GM12878 (cell line): Measurements from ENCODE around the gene OR2G3. TPM values are rescaled to one million over a fixed set of nuclear protein-coding genes. Genes with fewer than 3 reads are reported as not detected.

Experiments
- ATAC-seq: fragments of 200-7000 bp; cut with Tn5 transposase; 3 replicates; pipeline ENCODE4 v1.9.1; 2020; ENCODE audit warnings: mild to moderate bottlenecking, moderate library complexity
- BruUV-seq: library from RNA; stranded (reverse); fragments of 400-500 nt; replicated peaks from 2 replicates; lab custom pipeline; 2021; lab: Mats Ljungman, UMichigan
- CTCF ChIA-PET: fragments of 300-600 bp; sonication (Branson Sonifier 250); formaldehyde crosslinking; extraction: SDS; loops from one replicate; lab custom pipeline; 2021; ENCODE audit warnings: inconsistent platforms; lab: Yijun Ruan, JAX
- POLR2A ChIA-PET: fragments of 350-600 bp; formaldehyde crosslinking; extraction: SDS; loops from one replicate; lab custom pipeline; 2021; ENCODE audit warnings: inconsistent platforms; lab: Charles Lee
- RAD21 ChIA-PET: fragments of 300-600 bp; sonication (Branson Sonifier 250); formaldehyde crosslinking; loops from one replicate; lab custom pipeline; 2023; ENCODE audit warnings: antibody characterized with exemption; ENCODE audit not compliant: unreplicated experiment; lab: Charles Lee
- SMC1A ChIA-PET: fragments of 300-600 bp; sonication (Branson Sonifier 250); formaldehyde crosslinking; loops from one replicate; lab custom pipeline; 2023; ENCODE audit not compliant: unreplicated experiment, uncharacterized antibody; lab: Charles Lee
- DNase-seq: peaks from one replicate; pipeline ENCODE4 v3.0.0-alpha.2; 2011; ENCODE audit warnings: low read depth, low spot score
- FAIRE-seq: peaks from 3 replicates; lab custom pipeline; 2011; peaks lifted over from hg19 to GRCh38; lab: Jason Lieb, UNC
- H2AFZ ChIP-seq: 2 replicates; pipeline ENCODE4 v1.6.0; 2011; ENCODE audit warnings: low read depth, low read length, control low read depth; ENCODE audit not compliant: control insufficient read depth
- H3K27ac ChIP-seq: 2 replicates; pipeline ENCODE4 v1.5.1; 2011; ENCODE audit warnings: control low read depth; ENCODE audit not compliant: control insufficient read depth, insufficient read depth
- H3K27me3 ChIP-seq, 2 experiments: replicated peaks in 1 of 2; 2 replicates each; pipeline versions ENCODE4 v1.6.0 to v1.6.1; 2011; ENCODE audit warnings: low read length in 1 of 2; ENCODE audit not compliant: control insufficient read depth in 2 of 2, insufficient read depth in 2 of 2
- H3K36me3 ChIP-seq, 2 experiments: 2 replicates each; pipeline ENCODE4 v1.5.1; 2011; ENCODE audit warnings: low read length in 1 of 2; ENCODE audit not compliant: control insufficient read depth in 2 of 2, insufficient read depth in 2 of 2
- H3K4me1 ChIP-seq: 2 replicates; pipeline ENCODE4 v1.6.1; 2011; ENCODE audit warnings: mild to moderate bottlenecking, low read length, moderate library complexity, mixed read lengths; ENCODE audit not compliant: control insufficient read depth, insufficient read depth
- H3K4me2 ChIP-seq: 2 replicates; pipeline ENCODE4 v1.6.0; 2011; ENCODE audit warnings: control low read depth; ENCODE audit not compliant: control insufficient read depth, insufficient read depth
- H3K4me3 ChIP-seq: fragments of 200-600 bp; sonication (generic); 2 replicates; pipeline ENCODE4 v1.5.1; 2016
- H3K79me2 ChIP-seq: 2 replicates; pipeline ENCODE4 v1.6.0; 2011; ENCODE audit warnings: low read length; ENCODE audit not compliant: control insufficient read depth, insufficient read depth
- H3K9ac ChIP-seq: 2 replicates; pipeline ENCODE4 v1.8.0; 2011; ENCODE audit warnings: low read length, control low read depth, mixed read lengths; ENCODE audit not compliant: control insufficient read depth, insufficient read depth
- H3K9me3 ChIP-seq: replicated peaks from 3 replicates; pipeline ENCODE4 v1.5.1; 2011; ENCODE audit warnings: mild to moderate bottlenecking, low read length; ENCODE audit not compliant: control insufficient read depth, insufficient read depth
- H4K20me1 ChIP-seq: 2 replicates; pipeline ENCODE4 v1.6.0; 2011; ENCODE audit not compliant: control insufficient read depth, insufficient read depth
- ATF7 ChIP-seq: fragments of 450-650 bp; IDR thresholded peaks from 2 replicates; pipeline ENCODE4 v1.6.1; 2016; ENCODE audit warnings: low read depth, mild to moderate bottlenecking
- CBFB ChIP-seq: IDR thresholded peaks from 2 replicates; pipeline ENCODE4 v1.6.1; 2016; ENCODE audit warnings: antibody characterized with exemption, low read depth
- EED ChIP-seq: sonication (generic); IDR thresholded peaks from 2 replicates; pipeline ENCODE4 v1.6.1; 2016; ENCODE audit warnings: antibody characterized with exemption, low read depth
- ETV6 ChIP-seq, 2 experiments: fragments of 450-650 bp in 1 of 2; IDR thresholded peaks in 1 of 2; conservative IDR thresholded peaks in 1 of 2; 2 replicates each; pipeline ENCODE4 v1.6.1; 2014; ENCODE audit warnings: antibody characterized with exemption in 1 of 2, borderline replicate concordance in 1 of 2, low read depth in 1 of 2, mild to moderate bottlenecking in 1 of 2, moderate library complexity in 1 of 2
- MEF2B ChIP-seq: fragments of 450-650 bp; IDR thresholded peaks from 2 replicates; pipeline ENCODE4 v1.6.1; 2018; ENCODE audit warnings: mild to moderate bottlenecking, moderate library complexity; ENCODE audit not compliant: partially characterized antibody, poor library complexity, severe bottlenecking
- RB1 ChIP-seq: fragments of 450-650 bp; formaldehyde crosslinking; IDR thresholded peaks from 2 replicates; pipeline ENCODE4 v1.6.1; 2017; ENCODE audit warnings: mild to moderate bottlenecking, borderline replicate concordance
- SIN3A ChIP-seq: IDR thresholded peaks from 2 replicates; pipeline ENCODE4 v1.6.1; 2012; ENCODE audit warnings: low read depth, low read length, improper control_type of control experiment
- SIX5 ChIP-seq: IDR thresholded peaks from 2 replicates; pipeline ENCODE4 v1.6.1; 2011; ENCODE audit warnings: mild to moderate bottlenecking, low read depth, low read length, moderate library complexity; ENCODE audit not compliant: severe bottlenecking
- SMC3 ChIP-seq: IDR thresholded peaks from 2 replicates; pipeline ENCODE4 v1.6.1; 2011; ENCODE audit warnings: low read length, improper control_type of control experiment, borderline replicate concordance
- SRF ChIP-seq, 2 experiments: IDR thresholded peaks; 2 replicates each; pipeline ENCODE4 v1.6.1; 2011; ENCODE audit warnings: low read depth in 2 of 2, low read length in 2 of 2, mild to moderate bottlenecking in 1 of 2, moderate library complexity in 1 of 2
- TARDBP ChIP-seq: IDR thresholded peaks from 2 replicates; pipeline ENCODE4 v1.6.1; 2016; ENCODE audit warnings: borderline replicate concordance
- YBX1 ChIP-seq: fragments of 450-650 bp; IDR thresholded peaks from 2 replicates; pipeline ENCODE4 v1.6.1; 2016; ENCODE audit warnings: antibody characterized with exemption
- ZBED1 ChIP-seq: IDR thresholded peaks from 2 replicates; pipeline ENCODE4 v1.6.1; 2016; ENCODE audit warnings: borderline replicate concordance
- ZNF274 ChIP-seq: IDR thresholded peaks from one replicate; pipeline ENCODE4 v1.8.0; 2011; ENCODE audit not compliant: insufficient read length, insufficient read depth
- ZNF622 ChIP-seq: fragments of 450-650 bp; IDR thresholded peaks from 2 replicates; pipeline ENCODE4 v1.6.1; 2017; ENCODE audit warnings: mild to moderate bottlenecking, inconsistent platforms
- WGBS: methylation state at CpG from one replicate; pipeline ENCODE4 v1.1.6; 2016; ENCODE audit warnings: low lambda C conversion rate; ENCODE audit not compliant: insufficient replicate concordance, insufficient coverage; ENCODE audit errors: missing lambda C conversion rate; 5-methylcytosine and 5-hydroxymethylcytosine counted together
- in situ Hi-C: fragments of 300-500 bp; cut with MboI; formaldehyde crosslinking; loops from 9 replicates; pipeline ENCODE4 v1.14.3; 2018; ENCODE audit warnings: mixed read lengths
- intact Hi-C: fragments of 100-400 bp; cut with micrococcal nuclease; formaldehyde crosslinking; loops from one replicate; pipeline ENCODE4 v1.14.2; 2022; ENCODE audit not compliant: unreplicated experiment
- polyA plus RNA-seq, 11 experiments: library from polyadenylated mRNA; depleted of rRNA in 4 of 11; unstranded in 6 of 11; stranded (reverse) in 5 of 11; fragments of >200 nt; fragmentation: Nextera tagmentation in 4 of 11; fragmentation: Illumina TruSeq in 1 of 11; extraction: Ambion mirVana in 4 of 11; extraction: Trizol in 1 of 11; gene quantifications; 1 replicate in 1 of 11; 2 replicates in 10 of 11; pipeline versions ENCODE4 v1.2.1 to v1.2.3, GENCODE V29; 2011 to 2016; ENCODE audit warnings: inconsistent platforms in 2 of 11, missing spikeins in 2 of 11, low read depth in 1 of 11
- total RNA-seq, 4 experiments: library from RNA; depleted of rRNA in 3 of 4; stranded (reverse); fragments of >200 nt in 3 of 4; fragmentation: Illumina TruSeq in 1 of 4; extraction: Trizol in 1 of 4; gene quantifications; 2 replicates each; pipeline versions ENCODE4 v1.2.1 to v1.2.3, GENCODE V29; 2013 to 2021
- TF ChIP-seq, protein P1 (sequence below): IDR thresholded peaks from 2 replicates; pipeline ENCODE4 v1.6.1; 2012; ENCODE audit warnings: mild to moderate bottlenecking, low read depth, low read length
- TF ChIP-seq, protein P2 (sequence below): fragments of 450-650 bp; IDR thresholded peaks from 2 replicates; pipeline ENCODE4 v1.6.1; 2018; ENCODE audit warnings: mild to moderate bottlenecking, low read depth, moderate library complexity; ENCODE audit not compliant: partially characterized antibody

Gene OR2G3
- total and polyA plus RNA-seq, 10 of the 15 experiments (the other 5 are each of a cell fraction or from before 2014, with no cell fraction given): not detected

- CTCF ChIA-PET: no interaction called here
- DNase-seq: no peak
- in situ Hi-C loops: no loop called here
- SMC1A ChIA-PET: interaction anchor here (1.1 kb wide), 1 partner anchor 9 kb away, joined by 3 read pairs; no protein-coding TSS in a partner anchor
- no peak within 1 kb of the TSS for H3K4me2 ChIP-seq
- H3K36me3 ChIP-seq: no peaks in the 10 kb centered on the region
- H3K79me2 ChIP-seq: no peaks in the 10 kb centered on the region
- intact Hi-C loops: no loop called here
- no peaks in the 10 kb centered on the region for H4K20me1 ChIP-seq
- WGBS: 55% methylated on average over 2 of the region's 2 CpGs
- no peak for FAIRE-seq
- RAD21 ChIA-PET: no interaction called here
- H3K27me3 ChIP-seq: no peaks in the 10 kb centered on the region
- H3K4me3 ChIP-seq: no peak within 1 kb of the TSS
- no peak for ATAC-seq
- no peak within 1 kb of the TSS for H3K9ac ChIP-seq
- no peak within 1 kb of the TSS for H2AFZ ChIP-seq
- POLR2A ChIA-PET: no interaction called here
- no peaks in the 10 kb centered on the region for H3K9me3 ChIP-seq
- no TSS peak for BruUV-seq
- H3K27ac ChIP-seq: no peak within 1 kb of the TSS
- no peaks in the 10 kb centered on the region for H3K4me1 ChIP-seq
- TF ChIP-seq, protein P1, sequence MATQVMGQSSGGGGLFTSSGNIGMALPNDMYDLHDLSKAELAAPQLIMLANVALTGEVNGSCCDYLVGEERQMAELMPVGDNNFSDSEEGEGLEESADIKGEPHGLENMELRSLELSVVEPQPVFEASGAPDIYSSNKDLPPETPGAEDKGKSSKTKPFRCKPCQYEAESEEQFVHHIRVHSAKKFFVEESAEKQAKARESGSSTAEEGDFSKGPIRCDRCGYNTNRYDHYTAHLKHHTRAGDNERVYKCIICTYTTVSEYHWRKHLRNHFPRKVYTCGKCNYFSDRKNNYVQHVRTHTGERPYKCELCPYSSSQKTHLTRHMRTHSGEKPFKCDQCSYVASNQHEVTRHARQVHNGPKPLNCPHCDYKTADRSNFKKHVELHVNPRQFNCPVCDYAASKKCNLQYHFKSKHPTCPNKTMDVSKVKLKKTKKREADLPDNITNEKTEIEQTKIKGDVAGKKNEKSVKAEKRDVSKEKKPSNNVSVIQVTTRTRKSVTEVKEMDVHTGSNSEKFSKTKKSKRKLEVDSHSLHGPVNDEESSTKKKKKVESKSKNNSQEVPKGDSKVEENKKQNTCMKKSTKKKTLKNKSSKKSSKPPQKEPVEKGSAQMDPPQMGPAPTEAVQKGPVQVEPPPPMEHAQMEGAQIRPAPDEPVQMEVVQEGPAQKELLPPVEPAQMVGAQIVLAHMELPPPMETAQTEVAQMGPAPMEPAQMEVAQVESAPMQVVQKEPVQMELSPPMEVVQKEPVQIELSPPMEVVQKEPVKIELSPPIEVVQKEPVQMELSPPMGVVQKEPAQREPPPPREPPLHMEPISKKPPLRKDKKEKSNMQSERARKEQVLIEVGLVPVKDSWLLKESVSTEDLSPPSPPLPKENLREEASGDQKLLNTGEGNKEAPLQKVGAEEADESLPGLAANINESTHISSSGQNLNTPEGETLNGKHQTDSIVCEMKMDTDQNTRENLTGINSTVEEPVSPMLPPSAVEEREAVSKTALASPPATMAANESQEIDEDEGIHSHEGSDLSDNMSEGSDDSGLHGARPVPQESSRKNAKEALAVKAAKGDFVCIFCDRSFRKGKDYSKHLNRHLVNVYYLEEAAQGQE: no peak
- TF ChIP-seq ZBED1 (no peak), ZNF622 (no peak), ETV6 (conservative IDR thresholded peaks at IDR 0.05 in 1 of 2, IDR thresholded peaks at IDR 0.05 in 1 of 2; ENCODE audit: borderline replicate concordance in 1 of 2, low read depth in 1 of 2) (no peak), ZNF274 (no peak), SIN3A (no peak), MEF2B (no peak), CBFB (no peak), RB1 (no peak), TARDBP (no peak), YBX1 (no peak), SRF (IDR thresholded peaks at IDR 0.05; ENCODE audit: low read depth in 2 of 2, low read length in 2 of 2) (no peak), ATF7 (no peak), EED (no peak), SMC3 (no peak), SIX5 (no peak)
- TF ChIP-seq, protein P2, sequence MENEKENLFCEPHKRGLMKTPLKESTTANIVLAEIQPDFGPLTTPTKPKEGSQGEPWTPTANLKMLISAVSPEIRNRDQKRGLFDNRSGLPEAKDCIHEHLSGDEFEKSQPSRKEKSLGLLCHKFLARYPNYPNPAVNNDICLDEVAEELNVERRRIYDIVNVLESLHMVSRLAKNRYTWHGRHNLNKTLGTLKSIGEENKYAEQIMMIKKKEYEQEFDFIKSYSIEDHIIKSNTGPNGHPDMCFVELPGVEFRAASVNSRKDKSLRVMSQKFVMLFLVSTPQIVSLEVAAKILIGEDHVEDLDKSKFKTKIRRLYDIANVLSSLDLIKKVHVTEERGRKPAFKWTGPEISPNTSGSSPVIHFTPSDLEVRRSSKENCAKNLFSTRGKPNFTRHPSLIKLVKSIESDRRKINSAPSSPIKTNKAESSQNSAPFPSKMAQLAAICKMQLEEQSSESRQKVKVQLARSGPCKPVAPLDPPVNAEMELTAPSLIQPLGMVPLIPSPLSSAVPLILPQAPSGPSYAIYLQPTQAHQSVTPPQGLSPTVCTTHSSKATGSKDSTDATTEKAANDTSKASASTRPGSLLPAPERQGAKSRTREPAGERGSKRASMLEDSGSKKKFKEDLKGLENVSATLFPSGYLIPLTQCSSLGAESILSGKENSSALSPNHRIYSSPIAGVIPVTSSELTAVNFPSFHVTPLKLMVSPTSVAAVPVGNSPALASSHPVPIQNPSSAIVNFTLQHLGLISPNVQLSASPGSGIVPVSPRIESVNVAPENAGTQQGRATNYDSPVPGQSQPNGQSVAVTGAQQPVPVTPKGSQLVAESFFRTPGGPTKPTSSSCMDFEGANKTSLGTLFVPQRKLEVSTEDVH: no peak
These were observed 17.3 kb upstream of the OR2G3 start, which contains the start of gene OR2G2 for GRCh38 chr1:247588060-247588459. TSS of gene OR2G2 (plus strand) at chr1:247588360. CDS start at chr1:247588360, 0 bp downstream.
